SHP77 (cell line): ENCODE results near the gene FGF18.

ENCODE experiments used
- DNase-seq, 2 experiments: peaks; one replicate each; lab custom pipeline; 2025; lab: John Stamatoyannopoulos, UW

Gene FGF18

GRCh38 chr5:171422902-171423663, 3.6 kb downstream of the FGF18 start:
- no peak for DNase-seq

- DNase-seq, result no peak
Observed at GRCh38 chr5:171424726-171425125, 5.3 kb downstream of the FGF18 start.

GRCh38 chr5:171425596-171426244, 6.3 kb downstream of the FGF18 start:
- DNase-seq, result no peak

GRCh38 chr5:171426266-171426665, 6.8 kb downstream of the FGF18 start:
- DNase-seq, result no peak

GRCh38 chr5:171426680-171427079, 7.2 kb downstream of the FGF18 start:
- DNase-seq, result no peak

GRCh38 chr5:171427318-171428167, 8.1 kb downstream of the FGF18 start:
- DNase-seq, result no peak

- DNase-seq, result no peak
Observed at GRCh38 chr5:171428168-171428696, 8.8 kb downstream of the FGF18 start.

GRCh38 chr5:171428809-171429542, 9.5 kb downstream of the FGF18 start:
- DNase-seq, result no peak

GRCh38 chr5:171429543-171429910, 10.1 kb downstream of the FGF18 start:
- no peak for DNase-seq

GRCh38 chr5:171431251-171431777, 11.9 kb downstream of the FGF18 start:
- no peak for DNase-seq

GRCh38 chr5:171432076-171432475, 12.6 kb downstream of the FGF18 start:
- DNase-seq, result no peak

- no peak for DNase-seq
Observed at GRCh38 chr5:171432583-171433351, 13.3 kb downstream of the FGF18 start.

- DNase-seq, result no peak
Observed at GRCh38 chr5:171433352-171433698, 13.9 kb downstream of the FGF18 start.

- DNase-seq, result no peak
Observed at GRCh38 chr5:171433982-171434676, 14.7 kb downstream of the FGF18 start.

- no peak for DNase-seq
Observed at GRCh38 chr5:171434874-171435273, 15.4 kb downstream of the FGF18 start.

- DNase-seq, result no peak
Observed at GRCh38 chr5:171435908-171436307, 16.5 kb downstream of the FGF18 start.

GRCh38 chr5:171436804-171437285, 17.4 kb downstream of the FGF18 start:
- DNase-seq, result peak in 1 of 2 experiments; percentile 9

- DNase-seq, result no peak
Observed at GRCh38 chr5:171437286-171437821, 17.9 kb downstream of the FGF18 start.

- DNase-seq, result no peak
Observed at GRCh38 chr5:171438738-171439137, 19.3 kb downstream of the FGF18 start.
